HG02763 (cell line): ENCODE results near the gene FGFRL1.
"Not testable (repeated sequence)": the region's sequence is repeated elsewhere in the genome, so short reads cannot be mapped to it uniquely, and the experiment has no call there.

Experiments
- ATAC-seq: cut with Tn5 transposase; IDR thresholded peaks from one replicate; pipeline ENCODE4 v1.9.1; 2021; ENCODE audit warnings: mild to moderate bottlenecking, moderate library complexity; ENCODE audit not compliant: unreplicated experiment

The FGFRL1 gene

GRCh38 chr4:972651-973424 is 38.6 kb upstream of the FGFRL1 start:
- ATAC-seq: peak; percentile 27

GRCh38 chr4:973431-974397 is 37.7 kb upstream of the FGFRL1 start, which contains the start of gene DGKQ:
Gene DGKQ (minus strand): TSS chr4:973569. CDS start chr4:973482, 87 bp downstream.
- ATAC-seq: peak; percentile 60

GRCh38 chr4:974668-975067 is 36.8 kb upstream of the FGFRL1 start:
- no peak for ATAC-seq

- not testable (repeated sequence) for ATAC-seq
Observed at GRCh38 chr4:976016-976415, 35.4 kb upstream of the FGFRL1 start.

- ATAC-seq: no peak
Observed at GRCh38 chr4:978957-979701, 32.3 kb upstream of the FGFRL1 start.

GRCh38 chr4:982291-982690 is 29.1 kb upstream of the FGFRL1 start:
- no peak for ATAC-seq

GRCh38 chr4:982814-983213 is 28.6 kb upstream of the FGFRL1 start:
- ATAC-seq: no peak

GRCh38 chr4:984336-985054 is 26.9 kb upstream of the FGFRL1 start:
- ATAC-seq: no peak

- no peak for ATAC-seq
Observed at GRCh38 chr4:985123-985830, 26.1 kb upstream of the FGFRL1 start.

- peak; percentile 23 for ATAC-seq
Observed at GRCh38 chr4:986428-986878, 25.0 kb upstream of the FGFRL1 start.

GRCh38 chr4:986879-987623 is 24.4 kb upstream of the FGFRL1 start, which contains the start of gene IDUA:
Gene IDUA (plus strand): TSS chr4:987044. CDS start chr4:987085, 41 bp downstream.
- peak; percentile 74 for ATAC-seq

GRCh38 chr4:987624-988513 is 23.6 kb upstream of the FGFRL1 start:
- no peak for ATAC-seq

GRCh38 chr4:988726-989721 is 22.4 kb upstream of the FGFRL1 start:
- no peak for ATAC-seq

GRCh38 chr4:989722-990471 is 21.5 kb upstream of the FGFRL1 start:
- ATAC-seq: no peak

GRCh38 chr4:990746-991367 is 20.6 kb upstream of the FGFRL1 start:
- ATAC-seq: no peak
